Activated CD8-positive, alpha-beta memory T cell treated with anti-CD3 and anti-CD28 coated beads, Interleukin-2, amount 50 U/mL, for 4 hours (primary cell): ENCODE results near the gene TEK.
"Not testable (repeated sequence)": the region's sequence is repeated elsewhere in the genome, so short reads cannot be mapped to it uniquely, and the experiment has no call there.

Experiments used
- DNase-seq: peaks from one replicate; pipeline ENCODE4 v3.0.0-alpha.2; 2020

TEK gene

DNA sequence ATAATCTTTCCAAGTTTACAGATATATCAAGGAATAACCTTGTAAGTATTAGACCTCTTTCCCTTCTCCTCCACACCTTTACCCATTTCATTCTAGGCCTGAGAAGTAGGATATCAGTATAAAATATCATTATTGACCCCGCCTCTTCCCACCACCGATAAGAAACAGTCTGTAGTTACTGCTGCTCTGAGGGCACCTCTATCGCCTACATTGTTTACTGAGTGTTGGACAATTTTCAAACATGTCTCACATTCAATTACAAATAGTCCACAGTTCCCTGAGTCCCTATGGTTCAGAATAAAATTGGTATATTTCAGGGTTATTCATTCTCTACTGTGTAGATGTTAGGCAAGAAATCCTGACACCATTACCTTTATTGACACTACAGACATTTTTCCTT is 73.4 kb downstream of the TEK start:
- no peak for DNase-seq

GRCh38 chr9:27183131-27183530 is 74.1 kb downstream of the TEK start:
- no peak for DNase-seq

- no peak for DNase-seq
These were observed 74.7 kb downstream of the TEK start for GRCh38 chr9:27183701-27184100.

GRCh38 chr9:27184556-27185351 is 75.7 kb downstream of the TEK start:
- no peak for DNase-seq

DNA sequence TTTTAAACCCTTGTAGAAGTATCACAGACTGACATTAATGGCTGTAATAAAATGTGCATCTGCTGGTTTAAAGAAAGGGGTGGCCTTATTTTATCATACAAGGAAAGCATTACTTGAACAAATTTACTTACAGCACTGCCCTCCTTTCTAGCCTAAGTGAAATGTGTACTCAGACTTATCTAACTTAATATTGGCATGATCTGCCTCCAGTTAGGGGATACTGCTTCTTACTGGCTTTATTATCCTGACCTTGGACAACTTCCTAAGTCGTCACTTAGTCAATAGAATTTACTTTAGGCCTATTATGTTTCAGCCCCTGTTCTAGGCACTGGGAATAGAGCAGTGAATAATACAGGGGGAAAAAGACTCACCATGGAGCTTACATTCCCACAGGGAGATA is 79.4 kb downstream of the TEK start:
- no peak for DNase-seq

DNA sequence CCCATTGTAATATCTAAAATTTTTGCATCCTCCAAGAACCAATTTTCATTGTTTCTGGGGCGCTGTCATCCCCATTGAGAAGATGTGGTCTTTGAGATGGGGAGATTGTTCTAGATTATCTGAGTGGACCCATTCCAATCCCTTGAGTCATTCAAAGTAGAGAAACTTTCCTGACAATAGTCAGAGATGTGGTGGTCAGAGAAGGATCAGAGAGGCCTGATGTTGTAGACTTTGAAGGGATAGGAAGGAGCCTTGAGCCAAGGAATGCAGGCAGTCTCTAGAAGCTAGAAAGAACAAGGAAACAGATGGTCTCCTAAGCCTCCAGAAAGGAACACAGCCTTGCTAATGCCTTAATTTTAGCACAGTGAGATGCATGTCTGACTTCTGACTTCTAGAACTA is 80.4 kb downstream of the TEK start:
- no peak for DNase-seq

DNA sequence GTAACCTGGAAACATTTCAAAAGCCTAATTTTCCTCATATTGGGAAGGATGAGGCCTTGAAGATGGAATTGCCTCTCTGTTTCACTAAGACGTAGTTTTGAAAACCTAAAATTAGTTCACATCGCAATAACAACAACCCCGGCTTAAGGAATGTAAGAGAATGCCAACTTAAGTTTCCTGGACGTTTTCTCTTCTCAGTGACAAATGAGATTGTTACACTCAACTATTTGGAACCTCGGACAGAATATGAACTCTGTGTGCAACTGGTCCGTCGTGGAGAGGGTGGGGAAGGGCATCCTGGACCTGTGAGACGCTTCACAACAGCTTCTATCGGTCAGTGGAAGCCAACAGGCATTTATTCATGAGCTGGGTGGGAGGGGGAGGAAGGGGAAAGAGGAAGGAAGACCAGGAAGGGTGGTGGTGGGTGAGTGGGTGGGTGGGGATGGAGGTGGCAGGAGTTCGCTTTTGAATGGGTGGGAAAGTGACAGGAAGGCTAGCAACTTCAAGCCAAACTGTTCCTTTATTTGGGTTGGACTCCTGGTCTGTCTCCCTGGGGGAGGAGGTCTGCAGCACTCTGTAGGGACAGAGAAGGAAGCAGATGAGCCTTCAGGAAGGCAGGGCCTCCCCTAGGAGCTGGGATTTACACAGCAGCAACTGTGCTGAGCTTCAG is 83.4 kb downstream of the TEK start:
- DNase-seq: no peak

DNA sequence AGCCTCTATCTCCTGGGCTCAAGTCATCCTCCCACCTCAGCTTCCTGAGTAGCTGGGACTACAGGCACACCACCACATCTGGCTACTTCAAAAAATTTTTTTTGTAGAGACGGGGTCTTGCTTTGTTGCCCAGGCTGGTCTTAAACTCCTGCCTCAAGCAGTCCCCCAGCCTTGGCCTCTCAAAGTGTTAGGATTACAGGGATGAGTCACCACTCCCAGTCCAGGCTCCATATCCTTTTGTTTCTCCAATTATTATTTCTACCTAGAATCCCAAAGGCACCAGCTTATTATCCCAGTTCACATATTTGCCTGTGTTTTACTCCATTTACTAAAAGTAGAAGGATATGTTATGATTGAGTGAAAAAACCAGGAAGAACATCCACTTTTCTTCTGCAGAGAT is 84.9 kb downstream of the TEK start:
- no peak for DNase-seq

- DNase-seq: no peak
These were observed 85.5 kb downstream of the TEK start for GRCh38 chr9:27194401-27195091.

GRCh38 chr9:27195191-27195590 is 86.2 kb downstream of the TEK start:
- DNase-seq: no peak

DNA sequence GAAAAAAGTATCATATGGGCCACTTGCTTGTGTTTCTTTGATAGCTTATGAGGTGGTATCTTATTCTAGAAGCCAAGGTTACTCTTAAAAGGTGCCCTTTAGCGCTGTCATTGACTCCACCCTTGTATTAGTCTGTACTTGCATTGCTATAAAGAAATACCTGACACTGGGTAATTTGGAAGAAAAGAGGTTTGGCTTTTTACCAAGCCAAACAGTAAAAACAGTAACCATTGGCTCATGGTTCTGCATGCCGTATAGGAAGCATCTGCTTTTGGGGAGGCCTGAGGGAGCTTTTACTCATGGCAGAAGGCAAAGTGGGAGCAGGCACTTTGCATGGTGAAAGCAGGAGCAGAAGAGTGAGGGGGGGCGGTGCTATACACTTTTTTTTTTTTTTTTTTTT is 87.4 kb downstream of the TEK start:
- DNase-seq: no peak

GRCh38 chr9:27198190-27198589 is 89.2 kb downstream of the TEK start:
- no peak for DNase-seq

DNA sequence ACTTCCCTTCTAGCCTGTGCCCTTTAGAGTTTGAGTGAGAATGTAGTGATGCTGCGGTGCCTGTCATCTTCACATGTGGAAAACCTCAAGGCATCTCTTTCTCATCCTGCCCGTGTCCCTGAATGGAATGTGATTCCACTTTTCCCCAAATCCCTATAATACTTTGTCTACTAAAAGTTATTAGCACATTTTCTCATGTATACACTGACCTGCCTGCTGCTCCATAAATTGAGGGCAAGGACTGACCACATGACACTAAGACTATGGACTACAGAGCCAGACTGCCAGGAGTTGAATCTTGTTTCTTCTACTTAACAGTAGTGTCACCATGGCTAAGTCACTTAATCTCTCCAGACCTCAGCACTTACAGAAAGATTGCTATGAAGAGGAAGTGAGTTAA is 93.0 kb downstream of the TEK start:
- DNase-seq: no peak

- DNase-seq: no peak
These were observed 94.8 kb downstream of the TEK start for GRCh38 chr9:27203783-27204182.

DNA sequence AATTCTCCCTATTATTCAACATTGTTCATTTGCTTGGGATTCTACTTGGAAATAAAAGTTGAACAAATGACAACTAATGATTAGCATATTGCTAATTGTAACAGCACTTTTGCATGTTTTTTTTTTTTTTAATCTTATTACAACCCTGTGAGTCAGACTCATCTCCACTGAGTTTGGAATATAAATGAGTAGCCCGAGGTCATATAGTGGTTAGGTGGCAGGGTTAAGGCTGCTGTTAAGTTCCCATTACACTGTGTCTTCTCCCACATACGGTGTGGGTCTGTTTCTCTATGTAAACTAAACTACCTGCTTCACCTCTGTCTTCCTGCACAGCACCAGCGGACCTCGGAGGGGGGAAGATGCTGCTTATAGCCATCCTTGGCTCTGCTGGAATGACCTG is 95.6 kb downstream of the TEK start:
- no peak for DNase-seq

GRCh38 chr9:27205198-27205597 is 96.2 kb downstream of the TEK start:
- DNase-seq: no peak

- DNase-seq: no peak
These were observed 97.0 kb downstream of the TEK start for GRCh38 chr9:27206041-27206440.

DNA sequence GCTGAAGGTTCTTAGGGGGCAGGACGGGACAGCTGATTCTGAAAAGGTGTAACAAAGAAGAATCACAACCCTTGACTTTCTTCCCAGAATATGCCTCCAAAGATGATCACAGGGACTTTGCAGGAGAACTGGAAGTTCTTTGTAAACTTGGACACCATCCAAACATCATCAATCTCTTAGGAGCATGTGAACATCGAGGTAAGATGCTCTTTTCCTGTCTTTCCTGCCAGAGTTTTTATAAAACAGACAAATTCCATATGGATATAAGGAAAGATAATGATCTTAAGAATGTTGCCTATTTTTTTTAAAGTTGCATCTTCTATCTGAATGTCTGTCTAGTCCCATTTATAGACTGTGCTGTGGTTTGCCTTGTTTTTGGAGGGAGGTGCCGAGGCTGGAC is 100.0 kb downstream of the TEK start:
- DNase-seq: no peak

GRCh38 chr9:27210588-27210987 is 101.6 kb downstream of the TEK start:
- DNase-seq: no peak

- no peak for DNase-seq
These were observed 103.2 kb downstream of the TEK start for GRCh38 chr9:27212191-27212590.

DNA sequence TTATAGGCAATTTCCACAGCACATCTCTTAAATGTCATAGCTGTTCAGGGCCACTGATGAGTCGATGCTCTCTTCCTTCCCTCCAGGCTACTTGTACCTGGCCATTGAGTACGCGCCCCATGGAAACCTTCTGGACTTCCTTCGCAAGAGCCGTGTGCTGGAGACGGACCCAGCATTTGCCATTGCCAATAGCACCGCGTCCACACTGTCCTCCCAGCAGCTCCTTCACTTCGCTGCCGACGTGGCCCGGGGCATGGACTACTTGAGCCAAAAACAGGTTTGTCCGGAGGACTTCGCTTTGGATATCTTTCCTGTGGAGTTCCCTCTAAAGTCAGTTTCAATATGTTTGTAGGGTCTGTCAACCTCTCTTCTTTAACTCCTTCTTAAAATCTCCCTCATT is 103.6 kb downstream of the TEK start:
- no peak for DNase-seq

GRCh38 chr9:27227192-27227591 is 118.2 kb downstream of the TEK start:
- no peak for DNase-seq

GRCh38 chr9:27239648-27240047 is 130.6 kb downstream of the TEK start:
- DNase-seq: not testable (repeated sequence)

- DNase-seq: no peak
These were observed 138.7 kb downstream of the TEK start for GRCh38 chr9:27247756-27248155.
